Measurements from ENCODE around the gene KIAA1549. TPM values are rescaled to one million over a fixed set of nuclear protein-coding genes. Genes with fewer than 3 reads are reported as not detected.

KIAA1549 gene
- total and polyA plus RNA-seq, 4 donors, result 0.13 to 0.89 (median 0.42) TPM

- Histone ChIP-seq H3K4me3 (ENCODE audit: low read depth in 1 of 3, low read length in 3 of 3) (no peak overlapping the region), H3K4me1 (ENCODE audit: control insufficient read depth in 4 of 4, insufficient read depth in 4 of 4, low read length in 3 of 4) (no peaks in the 10 kb centered on the region), H3K9me3 (ENCODE audit: control insufficient read depth in 4 of 4, low read length in 3 of 4) (no peaks in the 10 kb centered on the region), H3K27ac (ENCODE audit: low read depth in 1 of 2, low read length in 2 of 2) (no peak overlapping the region), H3K36me3 (ENCODE audit: control insufficient read depth in 4 of 4, insufficient read depth in 3 of 4, low read depth in 1 of 4, low read length in 3 of 4) (no peaks in the 10 kb centered on the region), H3K27me3 (ENCODE audit: control insufficient read depth in 4 of 4, insufficient read depth in 4 of 4, low read length in 3 of 4) (peaks cover 0 to 3% (median 0%) of the 10 kb centered on the region in 4 donors), H3K9ac (ENCODE audit: low read depth in 1 of 2, low read length in 2 of 2) (no peak overlapping the region)
- no peak for TF ChIP-seq HNF4A (conservative IDR thresholded peaks at IDR 0.05)
- no peak for TF ChIP-seq GABPA (IDR thresholded peaks at IDR 0.05 in 1 of 2, conservative IDR thresholded peaks at IDR 0.05 in 1 of 2)
- TF ChIP-seq HNF4G (IDR thresholded peaks at IDR 0.05), result no peak
- TF ChIP-seq ZBTB33 (IDR thresholded peaks at IDR 0.05), result no peak
- no peak for TF ChIP-seq YY1 (IDR thresholded peaks at IDR 0.05)
- TF ChIP-seq FOXA1 (IDR thresholded peaks at IDR 0.05), result no peak
- TF ChIP-seq JUND (IDR thresholded peaks at IDR 0.05), result no peak
- no peak for TF ChIP-seq SP1 (IDR thresholded peaks at IDR 0.05)
- TF ChIP-seq NR2F2 (IDR thresholded peaks at IDR 0.05), result no peak
- TF ChIP-seq, protein P1, sequence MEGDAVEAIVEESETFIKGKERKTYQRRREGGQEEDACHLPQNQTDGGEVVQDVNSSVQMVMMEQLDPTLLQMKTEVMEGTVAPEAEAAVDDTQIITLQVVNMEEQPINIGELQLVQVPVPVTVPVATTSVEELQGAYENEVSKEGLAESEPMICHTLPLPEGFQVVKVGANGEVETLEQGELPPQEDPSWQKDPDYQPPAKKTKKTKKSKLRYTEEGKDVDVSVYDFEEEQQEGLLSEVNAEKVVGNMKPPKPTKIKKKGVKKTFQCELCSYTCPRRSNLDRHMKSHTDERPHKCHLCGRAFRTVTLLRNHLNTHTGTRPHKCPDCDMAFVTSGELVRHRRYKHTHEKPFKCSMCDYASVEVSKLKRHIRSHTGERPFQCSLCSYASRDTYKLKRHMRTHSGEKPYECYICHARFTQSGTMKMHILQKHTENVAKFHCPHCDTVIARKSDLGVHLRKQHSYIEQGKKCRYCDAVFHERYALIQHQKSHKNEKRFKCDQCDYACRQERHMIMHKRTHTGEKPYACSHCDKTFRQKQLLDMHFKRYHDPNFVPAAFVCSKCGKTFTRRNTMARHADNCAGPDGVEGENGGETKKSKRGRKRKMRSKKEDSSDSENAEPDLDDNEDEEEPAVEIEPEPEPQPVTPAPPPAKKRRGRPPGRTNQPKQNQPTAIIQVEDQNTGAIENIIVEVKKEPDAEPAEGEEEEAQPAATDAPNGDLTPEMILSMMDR (IDR thresholded peaks at IDR 0.05; ENCODE audit: low read depth, low read length, missing input control), result no peak
- no peak for TF ChIP-seq EGR1 (IDR thresholded peaks at IDR 0.05; ENCODE audit: low read depth in 2 of 2)
- TF ChIP-seq, protein P2, sequence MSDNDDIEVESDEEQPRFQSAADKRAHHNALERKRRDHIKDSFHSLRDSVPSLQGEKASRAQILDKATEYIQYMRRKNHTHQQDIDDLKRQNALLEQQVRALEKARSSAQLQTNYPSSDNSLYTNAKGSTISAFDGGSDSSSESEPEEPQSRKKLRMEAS (IDR thresholded peaks at IDR 0.05), result no peak
- TF ChIP-seq RXRA (IDR thresholded peaks at IDR 0.05), result no peak
- no peak for TF ChIP-seq ATF3 (IDR thresholded peaks at IDR 0.05)
- no peak for TF ChIP-seq FOXA2 (IDR thresholded peaks at IDR 0.05)
- TF ChIP-seq RAD21 (IDR thresholded peaks at IDR 0.05), result no peak
- TF ChIP-seq REST (IDR thresholded peaks at IDR 0.05), result no peak
- TF ChIP-seq TAF1 (conservative IDR thresholded peaks at IDR 0.05), result no peak
- WGBS, result 77% methylated on average over 13 of the region's 13 CpGs
- DNase-seq (ENCODE audit: low spot score), result no peak
Measured at GRCh38 chr7:138837627-138838026, 143.6 kb downstream of the KIAA1549 start.
